ENCODE results near the gene PDE6C. TPM values are rescaled to one million over a fixed set of nuclear protein-coding genes. Genes with fewer than 3 reads are reported as not detected.

The PDE6C gene
- total RNA-seq, 1 experiment from 2014 or later: not detected

DNA sequence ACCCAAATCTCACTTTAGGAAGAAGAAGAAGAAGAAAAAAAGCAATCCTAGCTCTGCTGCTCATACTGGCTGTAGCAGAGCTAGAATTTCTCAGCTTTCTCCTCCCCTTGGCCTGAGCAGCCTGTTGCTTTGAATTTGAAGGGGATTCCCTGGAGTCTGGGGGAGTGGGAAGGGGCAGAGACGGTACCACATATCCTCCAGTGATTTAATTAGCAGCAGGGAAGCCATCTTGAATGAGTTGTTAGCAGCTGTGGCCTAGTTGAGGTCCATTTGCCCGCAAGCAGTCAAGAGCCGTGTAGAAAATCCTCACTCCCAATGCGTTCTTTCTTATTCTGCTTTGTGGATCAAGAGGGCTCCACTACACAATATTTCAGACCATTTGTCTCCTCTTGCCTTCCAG, 16.5 kb downstream of the PDE6C start:
- no peaks in the 10 kb centered on the region for H3K79me2 ChIP-seq (ENCODE audit: insufficient read depth, low read length)

More for the DNA sequence above, 16.5 kb downstream of the PDE6C start:
- Mint-ChIP-seq H3K36me3 (ENCODE audit: insufficient read depth in 1 of 3, low read depth in 3 of 3) (no peaks in the 10 kb centered on the region), H3K4me3 (no peak overlapping the region), H3K4me1 (peaks cover 3 to 6% of the 10 kb centered on the region in 2 experiments; a peak in 3 of 4 replicates), H3K27ac (no peak overlapping the region), H3K27me3 (ENCODE audit: low read depth) (peaks cover 3% of the 10 kb centered on the region), H3K9me3 (no peaks in the 10 kb centered on the region)
- Histone ChIP-seq H2AK5ac (ENCODE audit: insufficient read length, low read length) (no peak overlapping the region), H3K4me1 (ENCODE audit: insufficient read depth, low read length) (no peaks in the 10 kb centered on the region), H3K9ac (ENCODE audit: extremely low read depth, insufficient read length, low read length) (no peak overlapping the region), H2BK120ac (ENCODE audit: low read depth, low read length, poor library complexity, severe bottlenecking) (no peak overlapping the region), H4K91ac (ENCODE audit: insufficient read length, low read depth, low read length) (no peak overlapping the region), H3K4ac (ENCODE audit: low read depth, low read length) (no peak overlapping the region), H2BK5ac (ENCODE audit: insufficient read length, low read length) (no peak overlapping the region), H2BK15ac (ENCODE audit: low read depth, low read length) (no peak overlapping the region), H3K4me2 (ENCODE audit: insufficient read depth, insufficient read length, low read length) (no peak overlapping the region), H3K27me3 (ENCODE audit: insufficient read depth, low read length) (no peaks in the 10 kb centered on the region), H2AFZ (ENCODE audit: low read length) (no peak overlapping the region), H3K23ac (ENCODE audit: insufficient read length, low read depth, low read length) (no peak overlapping the region), H3K23me2 (ENCODE audit: insufficient read length, low read depth, low read length, poor library complexity, severe bottlenecking) (no peaks in the 10 kb centered on the region), H4K20me1 (ENCODE audit: control insufficient read depth, insufficient read depth, insufficient read length) (no peaks in the 10 kb centered on the region), H3K9me3 (ENCODE audit: control insufficient read depth, low read depth, low read length) (no peaks in the 10 kb centered on the region), H3T11ph (ENCODE audit: low read length) (no peak overlapping the region), H3K27ac (ENCODE audit: insufficient read length, low read depth, low read length) (no peak overlapping the region), H4K5ac (ENCODE audit: insufficient read length, low read depth, low read length) (no peak overlapping the region), H3K18ac (ENCODE audit: insufficient read length, low read depth, low read length) (no peak overlapping the region), H3K56ac (ENCODE audit: insufficient read length, low read depth, low read length) (no peak overlapping the region), H3K14ac (ENCODE audit: insufficient read depth, low read length) (no peak overlapping the region), H3K79me1 (ENCODE audit: insufficient read depth, low read depth, low read length, poor library complexity, severe bottlenecking) (no peaks in the 10 kb centered on the region), H2BK12ac (ENCODE audit: insufficient read length, low read depth, low read length) (no peak overlapping the region), H4K8ac (replicated peaks; ENCODE audit: insufficient read length, low read depth, low read length) (no peak overlapping the region), H2BK20ac (ENCODE audit: low read depth, low read length, poor library complexity, severe bottlenecking) (no peak overlapping the region)
- TF ChIP-seq, protein P1, sequence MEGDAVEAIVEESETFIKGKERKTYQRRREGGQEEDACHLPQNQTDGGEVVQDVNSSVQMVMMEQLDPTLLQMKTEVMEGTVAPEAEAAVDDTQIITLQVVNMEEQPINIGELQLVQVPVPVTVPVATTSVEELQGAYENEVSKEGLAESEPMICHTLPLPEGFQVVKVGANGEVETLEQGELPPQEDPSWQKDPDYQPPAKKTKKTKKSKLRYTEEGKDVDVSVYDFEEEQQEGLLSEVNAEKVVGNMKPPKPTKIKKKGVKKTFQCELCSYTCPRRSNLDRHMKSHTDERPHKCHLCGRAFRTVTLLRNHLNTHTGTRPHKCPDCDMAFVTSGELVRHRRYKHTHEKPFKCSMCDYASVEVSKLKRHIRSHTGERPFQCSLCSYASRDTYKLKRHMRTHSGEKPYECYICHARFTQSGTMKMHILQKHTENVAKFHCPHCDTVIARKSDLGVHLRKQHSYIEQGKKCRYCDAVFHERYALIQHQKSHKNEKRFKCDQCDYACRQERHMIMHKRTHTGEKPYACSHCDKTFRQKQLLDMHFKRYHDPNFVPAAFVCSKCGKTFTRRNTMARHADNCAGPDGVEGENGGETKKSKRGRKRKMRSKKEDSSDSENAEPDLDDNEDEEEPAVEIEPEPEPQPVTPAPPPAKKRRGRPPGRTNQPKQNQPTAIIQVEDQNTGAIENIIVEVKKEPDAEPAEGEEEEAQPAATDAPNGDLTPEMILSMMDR (conservative IDR thresholded peaks at IDR 0.05): no peak
- DNase-seq: no peak
- WGBS (ENCODE audit: extremely low coverage, insufficient read length, low lambda C conversion rate): no CpG with 5 or more reads among the region's 4 CpGs

Measured in H9 (cell line).